ENCODE results near the gene DLGAP1. TPM values are rescaled to one million over a fixed set of nuclear protein-coding genes. Genes with fewer than 3 reads are reported as not detected.

Gene DLGAP1
- total and polyA plus RNA-seq, 2 of the 8 experiments (the other 6 are each of a cell fraction or from before 2014, with no cell fraction given) = 11.8 to 16.9 TPM

GRCh38 chr18:3504637-3505036, 950.5 kb downstream of the DLGAP1 start (continued):
- TF ChIP-seq ATF2 (IDR thresholded peaks at IDR 0.05; ENCODE audit: low read length) (no peak), CTBP2 (IDR thresholded peaks at IDR 0.05; ENCODE audit: borderline replicate concordance, insufficient read depth, insufficient read length, low read length) (no peak), SP4 (IDR thresholded peaks at IDR 0.05; ENCODE audit: low read length) (no peak), SP1 (IDR thresholded peaks at IDR 0.05; ENCODE audit: low read depth, low read length) (no peak), TBP (IDR thresholded peaks at IDR 0.05; ENCODE audit: low read depth, low read length) (no peak), KDM5A (IDR thresholded peaks at IDR 0.05; ENCODE audit: low read length) (no peak)
